H9 (cell line): Measurements from ENCODE around the gene ETV7. TPM values are rescaled to one million over a fixed set of nuclear protein-coding genes. Genes with fewer than 3 reads are reported as not detected.

Experiments used
- DNase-seq: peaks from one replicate; pipeline ENCODE4 v3.0.0-alpha.2; 2017
- H2AFZ ChIP-seq: one replicate; pipeline ENCODE4 v1.6.1; 2013; ENCODE audit warnings: mild to moderate bottlenecking, low read length, control low read depth, moderate library complexity
- H2AK5ac ChIP-seq: 2 replicates; pipeline ENCODE4 v1.6.1; 2013; ENCODE audit warnings: low read length, control low read depth, mixed read lengths; ENCODE audit not compliant: insufficient read length
- H2BK120ac ChIP-seq: one replicate; pipeline ENCODE4 v1.6.1; 2013; ENCODE audit warnings: low read depth, mild to moderate bottlenecking, low read length, control low read depth, inconsistent platforms; ENCODE audit not compliant: poor library complexity, severe bottlenecking
- H2BK12ac ChIP-seq: 2 replicates; pipeline ENCODE4 v1.6.1; 2013; ENCODE audit warnings: low read length, control low read depth, mixed read lengths, low read depth; ENCODE audit not compliant: insufficient read length
- H2BK15ac ChIP-seq: 2 replicates; pipeline ENCODE4 v1.6.1; 2013; ENCODE audit warnings: low read depth, low read length, control low read depth
- H2BK20ac ChIP-seq: one replicate; pipeline ENCODE4 v1.6.1; 2013; ENCODE audit warnings: low read depth, mild to moderate bottlenecking, low read length, control low read depth, inconsistent platforms; ENCODE audit not compliant: poor library complexity, severe bottlenecking
- H2BK5ac ChIP-seq: 2 replicates; pipeline ENCODE4 v1.6.1; 2013; ENCODE audit warnings: low read length, control low read depth, mixed read lengths; ENCODE audit not compliant: insufficient read length
- H3K14ac ChIP-seq: 2 replicates; pipeline ENCODE4 v1.6.1; 2013; ENCODE audit warnings: low read length, control low read depth; ENCODE audit not compliant: insufficient read depth
- H3K18ac ChIP-seq: 2 replicates; pipeline ENCODE4 v1.6.1; 2013; ENCODE audit warnings: low read depth, mild to moderate bottlenecking, mixed read lengths, low read length, control low read depth; ENCODE audit not compliant: insufficient read length
- H3K23ac ChIP-seq: 2 replicates; pipeline ENCODE4 v1.6.1; 2013; ENCODE audit warnings: low read length, control low read depth, mixed read lengths, low read depth; ENCODE audit not compliant: insufficient read length
- H3K23me2 ChIP-seq: 2 replicates; pipeline ENCODE4 v1.6.1; 2013; ENCODE audit warnings: low read depth, mild to moderate bottlenecking, mixed read lengths, low read length, control low read depth; ENCODE audit not compliant: insufficient read length, poor library complexity, severe bottlenecking
- H3K27ac ChIP-seq: 2 replicates; pipeline ENCODE4 v1.5.1; 2013; ENCODE audit warnings: low read length, control low read depth, mixed read lengths, low read depth; ENCODE audit not compliant: insufficient read length
- H3K27me3 ChIP-seq: 2 replicates; pipeline ENCODE4 v1.6.1; 2013; ENCODE audit warnings: low read length, control low read depth, inconsistent platforms; ENCODE audit not compliant: insufficient read depth
- H3K4ac ChIP-seq: 2 replicates; pipeline ENCODE4 v1.6.1; 2013; ENCODE audit warnings: low read depth, mild to moderate bottlenecking, control low read depth, inconsistent platforms, low read length, moderate library complexity
- H3K4me1 ChIP-seq: 2 replicates; pipeline ENCODE4 v1.6.1; 2013; ENCODE audit warnings: low read length, control low read depth, inconsistent platforms; ENCODE audit not compliant: insufficient read depth
- H3K4me2 ChIP-seq: 2 replicates; pipeline ENCODE4 v1.6.1; 2013; ENCODE audit warnings: low read length, control low read depth, mixed read lengths; ENCODE audit not compliant: insufficient read length, insufficient read depth
- H3K56ac ChIP-seq: 2 replicates; pipeline ENCODE4 v1.6.1; 2013; ENCODE audit warnings: low read depth, mild to moderate bottlenecking, mixed read lengths, low read length, control low read depth; ENCODE audit not compliant: insufficient read length
- H3K79me1 ChIP-seq: 2 replicates; pipeline ENCODE4 v1.6.1; 2013; ENCODE audit warnings: low read depth, mild to moderate bottlenecking, moderate library complexity, low read length, control low read depth, inconsistent platforms; ENCODE audit not compliant: insufficient read depth, poor library complexity, severe bottlenecking
- H3K79me2 ChIP-seq: 2 replicates; pipeline ENCODE4 v1.6.1; 2013; ENCODE audit warnings: low read length, control low read depth, inconsistent platforms; ENCODE audit not compliant: insufficient read depth
- H3K9ac ChIP-seq: 2 replicates; pipeline ENCODE4 v1.6.1; 2013; ENCODE audit warnings: low read length, control low read depth, mixed read lengths; ENCODE audit not compliant: insufficient read length; ENCODE audit errors: extremely low read depth
- H3K9me3 ChIP-seq: one replicate; pipeline ENCODE4 v1.6.1; 2013; ENCODE audit warnings: low read depth, low read length, inconsistent platforms; ENCODE audit not compliant: control insufficient read depth
- H3T11ph ChIP-seq: one replicate; pipeline ENCODE4 v1.6.1; 2013; ENCODE audit warnings: mild to moderate bottlenecking, low read length, control low read depth, inconsistent platforms
- H4K20me1 ChIP-seq: one replicate; pipeline ENCODE4 v1.6.1; 2013; ENCODE audit not compliant: control insufficient read depth, insufficient read length, insufficient read depth
- H4K5ac ChIP-seq: 2 replicates; pipeline ENCODE4 v1.6.1; 2013; ENCODE audit warnings: low read depth, mild to moderate bottlenecking, mixed read lengths, low read length, control low read depth; ENCODE audit not compliant: insufficient read length
- H4K8ac ChIP-seq: replicated peaks from 2 replicates; pipeline ENCODE4 v1.6.1; 2013; ENCODE audit warnings: low read length, control low read depth, mixed read lengths, low read depth; ENCODE audit not compliant: insufficient read length
- H4K91ac ChIP-seq: 2 replicates; pipeline ENCODE4 v1.6.1; 2013; ENCODE audit warnings: low read depth, mild to moderate bottlenecking, moderate library complexity, mixed read lengths, low read length, control low read depth; ENCODE audit not compliant: insufficient read length
- H3K27ac Mint-ChIP-seq, 3 experiments: 2 replicates in 2 of 3; 3 replicates in 1 of 3; pipeline ENCODE4 v1.8.0; 2020 to 2021; ENCODE audit warnings: mixed read lengths in 3 of 3, mild to moderate bottlenecking in 1 of 3, moderate library complexity in 1 of 3
- H3K27me3 Mint-ChIP-seq: 2 replicates; pipeline ENCODE4 v1.8.0; 2021; ENCODE audit warnings: low read depth, mild to moderate bottlenecking, moderate library complexity, mixed read lengths
- H3K36me3 Mint-ChIP-seq, 3 experiments: 2 replicates in 2 of 3; 3 replicates in 1 of 3; pipeline ENCODE4 v1.8.0; 2020 to 2021; ENCODE audit warnings: low read depth in 3 of 3, mixed read lengths in 3 of 3; ENCODE audit not compliant: insufficient read depth in 1 of 3
- H3K4me1 Mint-ChIP-seq, 2 experiments: 2 replicates each; pipeline ENCODE4 v1.8.0; 2020; ENCODE audit warnings: mixed read lengths in 2 of 2
- H3K4me3 Mint-ChIP-seq, 2 experiments: 2 replicates in 1 of 2; 3 replicates in 1 of 2; pipeline ENCODE4 v1.8.0; 2020 to 2021; ENCODE audit warnings: mild to moderate bottlenecking in 2 of 2, mixed read lengths in 2 of 2, moderate library complexity in 1 of 2
- H3K9me3 Mint-ChIP-seq, 2 experiments: 2 replicates in 1 of 2; 3 replicates in 1 of 2; pipeline ENCODE4 v1.8.0; 2020; ENCODE audit warnings: mild to moderate bottlenecking in 2 of 2, mixed read lengths in 2 of 2, moderate library complexity in 1 of 2
- WGBS: extraction: QIAGEN DNeasy Blood & Tissue Kit; methylation state at CpG from one replicate; pipeline ENCODE4 v1.1.7; 2013; ENCODE audit warnings: missing lambda C conversion rate, low lambda C conversion rate, mixed read lengths; ENCODE audit not compliant: insufficient read length; ENCODE audit errors: extremely low coverage; 5-methylcytosine and 5-hydroxymethylcytosine counted together
- total RNA-seq: library from RNA; stranded (reverse); gene quantifications from 2 replicates; pipeline ENCODE4 v1.2.1, GENCODE V29; 2021
- TF ChIP-seq, protein P1 (sequence below): fragments of 200-600 bp; sonication (generic); conservative IDR thresholded peaks from 3 replicates; pipeline ENCODE4 v1.8.0; 2021; ENCODE audit warnings: antibody characterized with exemption, mild to moderate bottlenecking

ETV7 gene
- total RNA-seq, 1 experiment from 2014 or later: 0.92 TPM

GRCh38 chr6:36333171-36333895 lies 54.1 kb downstream of the ETV7 start:
- H3K4me2 ChIP-seq: no peak overlapping the region
- H3K4ac ChIP-seq: no peak overlapping the region

More at GRCh38 chr6:36333171-36333895, 54.1 kb downstream of the ETV7 start:
- Histone ChIP-seq H4K5ac (no peak overlapping the region), H3K27ac (no peak overlapping the region), H2BK120ac (no peak overlapping the region), H3K79me1 (no peaks in the 10 kb centered on the region), H3K14ac (no peak overlapping the region), H3K79me2 (no peaks in the 10 kb centered on the region), H3K56ac (no peak overlapping the region), H4K8ac (no peak overlapping the region), H3T11ph (no peak overlapping the region), H3K9me3 (no peaks in the 10 kb centered on the region), H2AK5ac (no peak overlapping the region), H2BK12ac (no peak overlapping the region), H4K91ac (no peak overlapping the region), H2BK15ac (no peak overlapping the region), H3K9ac (no peak overlapping the region), H3K23ac (no peak overlapping the region), H3K23me2 (no peaks in the 10 kb centered on the region), H2AFZ (no peak overlapping the region), H3K18ac (no peak overlapping the region), H2BK20ac (no peak overlapping the region), H2BK5ac (no peak overlapping the region), H4K20me1 (no peaks in the 10 kb centered on the region), H3K27me3 (no peaks in the 10 kb centered on the region), H3K4me1 (no peaks in the 10 kb centered on the region)
- TF ChIP-seq, protein P1, sequence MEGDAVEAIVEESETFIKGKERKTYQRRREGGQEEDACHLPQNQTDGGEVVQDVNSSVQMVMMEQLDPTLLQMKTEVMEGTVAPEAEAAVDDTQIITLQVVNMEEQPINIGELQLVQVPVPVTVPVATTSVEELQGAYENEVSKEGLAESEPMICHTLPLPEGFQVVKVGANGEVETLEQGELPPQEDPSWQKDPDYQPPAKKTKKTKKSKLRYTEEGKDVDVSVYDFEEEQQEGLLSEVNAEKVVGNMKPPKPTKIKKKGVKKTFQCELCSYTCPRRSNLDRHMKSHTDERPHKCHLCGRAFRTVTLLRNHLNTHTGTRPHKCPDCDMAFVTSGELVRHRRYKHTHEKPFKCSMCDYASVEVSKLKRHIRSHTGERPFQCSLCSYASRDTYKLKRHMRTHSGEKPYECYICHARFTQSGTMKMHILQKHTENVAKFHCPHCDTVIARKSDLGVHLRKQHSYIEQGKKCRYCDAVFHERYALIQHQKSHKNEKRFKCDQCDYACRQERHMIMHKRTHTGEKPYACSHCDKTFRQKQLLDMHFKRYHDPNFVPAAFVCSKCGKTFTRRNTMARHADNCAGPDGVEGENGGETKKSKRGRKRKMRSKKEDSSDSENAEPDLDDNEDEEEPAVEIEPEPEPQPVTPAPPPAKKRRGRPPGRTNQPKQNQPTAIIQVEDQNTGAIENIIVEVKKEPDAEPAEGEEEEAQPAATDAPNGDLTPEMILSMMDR: no peak
- H3K9me3 Mint-ChIP-seq: no peaks in the 10 kb centered on the region
- no peak overlapping the region for H3K27ac Mint-ChIP-seq
- no peaks in the 10 kb centered on the region for H3K36me3 Mint-ChIP-seq
- no peak overlapping the region for H3K4me3 Mint-ChIP-seq
- WGBS: no CpG with 5 or more reads among the region's 8 CpGs
- peaks cover 25% of the 10 kb centered on the region for H3K27me3 Mint-ChIP-seq
- peaks cover 11 to 27% of the 10 kb centered on the region in 2 experiments for H3K4me1 Mint-ChIP-seq
- no peak for DNase-seq
